Adrenal gland (tissue), 12 donors: ENCODE data around the gene CD79A. TPM values are rescaled to one million over a fixed set of nuclear protein-coding genes. Genes with fewer than 3 reads are reported as not detected.
A peak's percentile ranks its signal among the peaks of the same experiment; 100 is the strongest.

Experiments
- DNase-seq, 7 donors: peaks; one replicate each; pipeline ENCODE4 v3.0.0-alpha.2; 2019 to 2020
- H3K27ac ChIP-seq, 5 donors: fragments of 200-600 bp; sonication (generic) in 4 of 5; 1 replicate in 3 of 5; 2 replicates in 2 of 5; pipeline versions ENCODE4 v1.5.1 to v1.8.0; 2016 to 2020; ENCODE audit warnings: mild to moderate bottlenecking in 1 of 5
- H3K27me3 ChIP-seq: fragments of 200-600 bp; 2 replicates; pipeline ENCODE4 v1.8.0; 2021
- H3K36me3 ChIP-seq, 2 donors: fragments of 200-600 bp; replicated peaks in 1 of 2; 1 replicate in 1 of 2; 2 replicates in 1 of 2; pipeline versions ENCODE4 v1.5.1 to v1.8.0; 2018 to 2022
- H3K4me1 ChIP-seq, 2 donors: fragments of 200-600 bp; replicated peaks in 1 of 2; 1 replicate in 1 of 2; 2 replicates in 1 of 2; pipeline versions ENCODE4 v1.5.1 to v1.8.0; 2018 to 2021
- H3K4me3 ChIP-seq, 4 donors: fragments of 200-600 bp; sonication (generic) in 3 of 4; one replicate each; pipeline ENCODE4 v1.5.1; 2016 to 2018
- H3K9me3 ChIP-seq, 3 donors: fragments of 200-600 bp; sonication (generic) in 1 of 3; replicated peaks in 1 of 3; 1 replicate in 2 of 3; 2 replicates in 1 of 3; pipeline versions ENCODE4 v1.5.1 to v1.8.0; 2016 to 2021
- CTCF ChIP-seq, 6 experiments: fragments of 450-650 bp in 4 of 6; fragments of 200-600 bp in 2 of 6; sonication (generic) in 1 of 6; IDR thresholded peaks; 1 replicate in 5 of 6; 2 replicates in 1 of 6; pipeline versions ENCODE4 v1.5.1 to v1.8.0; 2016 to 2021; ENCODE audit warnings: antibody characterized with exemption in 6 of 6, mild to moderate bottlenecking in 2 of 6, moderate library complexity in 1 of 6
- POLR2A ChIP-seq, 2 donors: fragments of 450-650 bp; IDR thresholded peaks; one replicate each; pipeline ENCODE4 v1.6.1; 2017; ENCODE audit warnings: antibody characterized with exemption in 2 of 2, mild to moderate bottlenecking in 2 of 2, moderate library complexity in 1 of 2
- WGBS, 4 donors: extraction: QIAGEN DNeasy Blood & Tissue Kit in 2 of 4; methylation state at CpG; one replicate each; pipeline versions ENCODE4 v1.1.5 to v1.1.7; 2013 to 2017; 5-methylcytosine and 5-hydroxymethylcytosine counted together
- intact Hi-C, 2 donors: fragments of 100-400 bp; cut with DNase I; formaldehyde crosslinking; loops; one replicate each; pipeline versions ENCODE4 v1.14.1 to v1.15.0; 2022 to 2023
- polyA plus RNA-seq, 3 donors: library from polyadenylated mRNA; stranded (reverse); fragments of 200-250 nt in 2 of 3; fragments of 350-450 nt in 1 of 3; fragmentation: Illumina TruSeq in 1 of 3; extraction: RNeasy Lipid Tissue Mini Kit (QIAGEN cat#74804) in 1 of 3; gene quantifications; one replicate each; pipeline ENCODE4 v1.2.3, GENCODE V29; 2013 to 2014
- total RNA-seq, 9 donors: library from RNA; depleted of rRNA in 4 of 9; stranded (reverse); fragments of >200 nt in 4 of 9; fragments of 120-200 nt in 1 of 9; fragmentation: NEBNext Ultra II Directional in 1 of 9; extraction: Animal tissue kit (Norgen Biotek cat#: 25700) in 1 of 9; gene quantifications; one replicate each; pipeline versions ENCODE4 v1.1.0 to v1.2.4, GENCODE V29; 2013 to 2023
- donor health status: healthy with polysubstance abuse.
- donor health status: Bipolar disorder and iron deficiency.
- donor health status: DM: yes; HTN: yes; CAD: no.
- donor health status: DM: no; HTN: no; CAD: no.
- donor health status: DM: no; HTN: no; CAD: no.
- donor health status: DM: yes; HTN: yes; CAD: no.

CD79A gene
- total and polyA plus RNA-seq, 12 donors, result 0.28 to 6.2 (median 0.50) TPM; not detected in 3

- no peaks in the 10 kb centered on the region for H3K27me3 ChIP-seq
- TF ChIP-seq POLR2A (IDR thresholded peaks at IDR 0.05) (no peak), CTCF (IDR thresholded peaks at IDR 0.05) (no peak)
- DNase-seq, result no peak
- 92 to 97% (median 93%) methylated on average over 3 of the region's 3 CpGs for WGBS, 4 donors
- no peak overlapping the region for H3K27ac ChIP-seq
- no peak overlapping the region for H3K4me3 ChIP-seq
- H3K4me1 ChIP-seq, result peaks cover 5 to 30% of the 10 kb centered on the region in 2 donors
- intact Hi-C loops, result no loop called here
- no peaks in the 10 kb centered on the region for H3K9me3 ChIP-seq
- H3K36me3 ChIP-seq, result peaks cover 0 to 98% of the 10 kb centered on the region in 2 donors
These were observed 10.8 kb upstream of the CD79A start for GRCh38 chr19:41866284-41866683.

- intact Hi-C loops, result no loop called here
- TF ChIP-seq POLR2A (IDR thresholded peaks at IDR 0.05), result no peak
- no peak for TF ChIP-seq CTCF (IDR thresholded peaks at IDR 0.05)
- Histone ChIP-seq H3K9me3 (no peaks in the 10 kb centered on the region), H3K4me1 (peaks cover 0 to 9% of the 10 kb centered on the region in 2 donors), H3K27me3 (no peaks in the 10 kb centered on the region), H3K36me3 (peaks cover 0 to 86% of the 10 kb centered on the region in 2 donors), H3K4me3 (no peak overlapping the region), H3K27ac (peak overlapping the region in 1 of 5 donors; percentile 10)
- 83 to 94% (median 84%) methylated on average over 8 to 10 of the region's 10 CpGs for WGBS, 4 donors
- no peak for DNase-seq
These were observed 8.7 kb upstream of the CD79A start for GRCh38 chr19:41868120-41868988.

GRCh38 chr19:41868989-41869300 lies 8.1 kb upstream of the CD79A start:
- H3K36me3 ChIP-seq, result peaks cover 0 to 80% of the 10 kb centered on the region in 2 donors
- TF ChIP-seq CTCF (IDR thresholded peaks at IDR 0.05) (no peak), POLR2A (IDR thresholded peaks at IDR 0.05) (no peak)
- H3K4me3 ChIP-seq, result no peak overlapping the region
- no peaks in the 10 kb centered on the region for H3K27me3 ChIP-seq
- H3K4me1 ChIP-seq, result peaks cover 0 to 4% of the 10 kb centered on the region in 2 donors
- intact Hi-C loops, result no loop called here
- DNase-seq, result no peak
- H3K9me3 ChIP-seq, result no peaks in the 10 kb centered on the region
- 81 to 86% (median 83%) methylated on average over 12 of the region's 12 CpGs for WGBS, 4 donors
- H3K27ac ChIP-seq, result no peak overlapping the region

- 84 to 85% (median 85%) methylated on average over 12 to 13 of the region's 13 CpGs for WGBS, 4 donors
- Histone ChIP-seq H3K27ac (no peak overlapping the region), H3K4me3 (no peak overlapping the region), H3K36me3 (peaks cover 0 to 75% of the 10 kb centered on the region in 2 donors), H3K27me3 (no peaks in the 10 kb centered on the region), H3K4me1 (no peaks in the 10 kb centered on the region), H3K9me3 (no peaks in the 10 kb centered on the region)
- DNase-seq, result no peak
- intact Hi-C loops, result no loop called here
- no peak for TF ChIP-seq CTCF (IDR thresholded peaks at IDR 0.05)
- TF ChIP-seq POLR2A (IDR thresholded peaks at IDR 0.05), result no peak
These were observed 7.6 kb upstream of the CD79A start for GRCh38 chr19:41869374-41869955.
